GM18505 (cell line): ENCODE results near the gene KIAA1671.
"Not testable (repeated sequence)": the region's sequence is repeated elsewhere in the genome, so short reads cannot be mapped to it uniquely, and the experiment has no call there.

Source experiments
- ATAC-seq: cut with Tn5 transposase; IDR thresholded peaks from one replicate; pipeline ENCODE4 v1.9.1; 2021; ENCODE audit not compliant: unreplicated experiment
- POLR2A ChIP-seq: IDR thresholded peaks from 4 replicates; pipeline ENCODE4 v1.6.1; 2011; ENCODE audit warnings: borderline replicate concordance; ENCODE audit not compliant: insufficient read depth, insufficient read length; ENCODE audit errors: extremely low read depth

The KIAA1671 gene

GRCh38 chr22:25174888-25175411, 222.4 kb downstream of the KIAA1671 start:
- no peak for ATAC-seq
- TF ChIP-seq POLR2A: no peak

DNA sequence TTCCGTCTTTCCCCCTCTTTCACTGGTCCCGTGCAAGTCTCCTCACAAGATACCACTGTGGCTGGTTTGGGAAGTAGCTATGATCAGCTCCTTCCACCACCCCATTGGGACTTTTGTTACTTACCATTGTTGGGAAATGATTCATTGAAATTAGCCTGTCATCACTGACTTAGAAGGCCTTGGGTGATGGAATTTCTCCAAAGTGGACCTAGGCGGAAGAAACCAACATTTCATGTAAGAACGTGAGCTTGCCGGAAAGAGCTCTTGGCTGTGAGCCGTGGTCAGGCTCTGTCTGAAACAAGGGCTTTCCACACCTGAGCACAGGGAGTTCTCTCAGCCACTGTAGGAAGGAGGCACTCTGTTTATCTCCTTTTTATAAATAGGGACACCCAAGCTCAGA, 223.7 kb downstream of the KIAA1671 start:
- TF ChIP-seq POLR2A: no peak
- ATAC-seq: no peak

GRCh38 chr22:25176799-25177198, 224.3 kb downstream of the KIAA1671 start:
- ATAC-seq: no peak
- no peak for TF ChIP-seq POLR2A

- no peak for TF ChIP-seq POLR2A
- no peak for ATAC-seq
Observed at GRCh38 chr22:25177226-25177625, 224.7 kb downstream of the KIAA1671 start.

DNA sequence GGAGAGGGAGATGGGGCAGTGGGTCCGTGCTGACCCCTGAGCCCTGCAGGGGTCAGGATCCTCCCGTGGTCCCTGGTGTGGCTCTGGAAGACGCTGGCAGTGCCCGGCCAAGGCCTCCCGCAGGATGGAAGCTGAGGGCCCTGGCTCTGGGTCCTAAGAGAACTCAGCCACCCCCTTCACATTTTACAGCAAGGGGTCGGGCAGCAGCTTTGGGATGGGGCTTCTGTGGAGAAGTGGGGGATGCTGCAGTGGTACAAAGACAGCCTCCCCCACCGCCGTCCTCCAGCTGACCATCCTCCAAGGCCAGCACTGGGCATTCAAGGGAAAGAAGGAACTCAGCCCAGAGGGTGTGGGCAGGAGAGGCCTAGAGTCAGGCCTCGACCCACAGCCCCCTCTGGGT, 225.4 kb downstream of the KIAA1671 start:
- no peak for TF ChIP-seq POLR2A
- no peak for ATAC-seq

- ATAC-seq: not testable (repeated sequence)
Observed at GRCh38 chr22:25178348-25178747, 225.8 kb downstream of the KIAA1671 start.

DNA sequence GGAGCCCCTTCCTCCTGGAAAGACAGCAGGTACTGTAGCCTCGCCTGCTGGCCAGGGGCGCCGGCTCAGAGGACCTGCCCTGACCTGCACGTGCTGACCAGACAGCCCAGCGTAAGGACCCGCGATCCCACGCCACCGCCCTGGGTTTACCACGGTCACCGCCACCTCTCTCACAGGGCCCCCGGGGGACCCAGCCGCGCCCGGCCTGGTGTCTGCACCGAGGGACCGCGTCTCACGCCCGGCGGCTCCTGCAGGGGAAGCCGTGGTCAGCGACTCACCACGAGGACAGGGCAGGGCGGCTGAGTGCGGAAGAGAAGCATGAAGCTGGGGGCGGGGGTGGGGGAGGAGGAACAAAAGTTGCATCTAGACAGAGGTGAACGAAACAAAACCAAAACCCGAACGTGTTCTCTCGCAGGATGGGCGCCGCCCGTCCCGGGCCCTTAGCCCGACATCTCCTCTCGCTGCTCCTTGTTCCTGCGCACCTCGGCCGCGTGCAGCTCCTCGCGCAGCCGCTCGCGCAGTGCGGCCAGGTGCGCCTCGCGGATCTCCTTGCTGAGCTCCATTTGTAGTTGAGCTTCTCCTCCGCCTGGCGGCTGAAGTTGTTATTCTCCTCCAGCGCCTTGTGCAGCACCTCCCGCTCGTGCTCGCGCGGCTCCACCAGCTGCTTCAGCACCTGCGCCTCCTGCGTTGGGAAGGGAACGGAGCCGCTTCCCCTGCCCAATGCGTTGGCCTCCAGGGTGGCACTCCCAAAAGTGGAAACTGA, 226.5 kb downstream of the KIAA1671 start:
- not testable (repeated sequence) for ATAC-seq

- TF ChIP-seq POLR2A: no peak
- ATAC-seq: no peak
Observed at GRCh38 chr22:25182131-25183110, 229.9 kb downstream of the KIAA1671 start.

GRCh38 chr22:25183949-25184619, 231.6 kb downstream of the KIAA1671 start:
- ATAC-seq: no peak
- TF ChIP-seq POLR2A: no peak

DNA sequence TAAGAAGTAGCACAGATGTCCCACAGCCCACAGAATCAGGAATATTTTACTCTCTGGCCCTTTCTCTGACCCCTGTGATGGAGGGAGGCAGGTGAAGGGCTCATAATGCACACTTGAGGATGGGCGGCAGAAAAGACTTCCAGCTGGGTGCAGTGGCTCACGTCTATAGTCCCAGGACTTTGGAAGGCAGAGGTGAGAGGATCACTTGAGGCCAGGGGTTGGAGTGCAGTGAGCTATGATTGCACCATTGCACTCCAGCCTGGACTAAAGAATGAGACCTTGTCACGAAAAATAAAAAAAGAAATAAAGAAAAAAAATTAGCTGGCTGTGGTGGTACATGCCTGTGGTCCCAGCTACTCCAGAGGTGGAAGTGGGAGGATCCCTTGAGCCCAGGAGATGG, 233.6 kb downstream of the KIAA1671 start:
- TF ChIP-seq POLR2A: no peak
- ATAC-seq: no peak

DNA sequence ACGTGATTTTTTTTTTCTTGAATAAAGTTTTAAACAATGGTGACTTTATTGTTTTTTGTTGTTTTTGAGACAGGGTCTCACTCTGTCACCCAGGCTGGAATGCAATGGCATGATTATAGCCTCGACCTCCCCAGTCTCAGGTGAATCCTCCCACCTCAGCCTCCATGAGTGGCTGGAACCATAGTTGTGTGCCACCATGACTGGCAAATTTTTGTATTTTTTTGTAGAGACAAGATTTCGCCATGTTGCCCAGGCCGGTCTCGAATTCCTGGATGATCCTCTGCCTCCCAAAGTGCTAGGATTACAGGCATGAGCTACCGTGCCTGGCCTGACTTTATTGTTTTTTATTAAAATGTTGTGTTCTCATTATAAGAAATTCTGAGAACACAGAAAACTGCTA, 235.0 kb downstream of the KIAA1671 start:
- ATAC-seq: no peak
- TF ChIP-seq POLR2A: no peak

GRCh38 chr22:25192406-25192805, 239.9 kb downstream of the KIAA1671 start:
- ATAC-seq: no peak
- no peak for TF ChIP-seq POLR2A

DNA sequence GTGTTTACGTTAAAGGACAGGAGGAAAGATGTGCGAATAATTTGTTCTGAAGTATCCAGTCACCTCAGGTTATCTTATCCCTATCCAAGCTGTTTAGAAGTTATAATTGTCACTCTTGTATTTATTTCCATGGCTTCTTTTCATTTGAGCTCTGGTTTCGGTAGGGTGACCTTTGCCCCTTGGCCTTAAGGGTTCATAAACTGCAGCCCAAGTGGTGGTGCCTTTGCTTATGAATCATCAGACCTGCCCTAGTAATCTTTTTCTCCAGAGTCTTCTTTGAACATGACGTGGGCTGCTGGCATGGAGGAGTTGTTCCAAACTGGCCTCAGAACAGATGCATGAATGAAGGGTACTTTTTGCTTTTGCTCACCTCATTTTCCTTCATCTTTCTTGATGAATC, 240.6 kb downstream of the KIAA1671 start:
- ATAC-seq: no peak
- no peak for TF ChIP-seq POLR2A
